ENCODE results near the gene NACC2.

Gene NACC2

GRCh38 chr9:136058801-136059302 is 36.2 kb downstream of the NACC2 start:
- Histone ChIP-seq H3K4me2 (ENCODE audit: low read length) (no peak overlapping the region), H3K23ac (ENCODE audit: low read length) (no peak overlapping the region), H4K12ac (ENCODE audit: low read depth, low read length) (no peak overlapping the region), H2AFZ (ENCODE audit: insufficient read depth, low read length, poor library complexity) (no peak overlapping the region), H3K4me1 (ENCODE audit: control insufficient read depth in 1 of 2, insufficient read depth in 2 of 2, low read length in 2 of 2) (peaks cover 0 to 8% of the 10 kb centered on the region in 2 experiments), H3K79me2 (ENCODE audit: control insufficient read depth, insufficient read depth, low read length, poor library complexity) (no peaks in the 10 kb centered on the region), H3K18ac (ENCODE audit: low read length) (no peak overlapping the region), H2AK5ac (ENCODE audit: low read length) (no peak overlapping the region), H3K9me3 (ENCODE audit: insufficient read depth, low read depth, low read length) (no peaks in the 10 kb centered on the region), H3K4me3 (ENCODE audit: low read depth, low read length) (no peak overlapping the region), H2BK120ac (ENCODE audit: insufficient read depth, low read length, poor library complexity) (no peak overlapping the region), H2BK12ac (ENCODE audit: low read length) (no peak overlapping the region), H3K79me1 (ENCODE audit: low read length) (no peaks in the 10 kb centered on the region), H3K27me3 (ENCODE audit: insufficient read depth, low read length) (no peaks in the 10 kb centered on the region), H2BK5ac (ENCODE audit: low read depth, low read length, poor library complexity) (no peak overlapping the region), H3K4ac (ENCODE audit: low read depth, low read length) (no peak overlapping the region), H3K36me3 (ENCODE audit: control insufficient read depth in 1 of 2, insufficient read depth in 2 of 2, low read length in 2 of 2) (peaks cover 0 to 3% of the 10 kb centered on the region in 2 experiments), H4K91ac (ENCODE audit: low read depth, low read length) (no peak overlapping the region), H3K9ac (ENCODE audit: low read length) (no peak overlapping the region), H4K8ac (ENCODE audit: low read depth, low read length) (no peak overlapping the region), H3K27ac (ENCODE audit: low read depth, low read length) (no peak overlapping the region), H3K14ac (ENCODE audit: low read length) (no peak overlapping the region)
- no peak for DNase-seq
- WGBS (ENCODE audit: extremely low coverage, insufficient coverage, insufficient read length) = no CpG with 5 or more reads among the region's 12 CpGs

- Histone ChIP-seq H3K4ac (ENCODE audit: low read depth, low read length) (no peak overlapping the region), H4K8ac (ENCODE audit: low read depth, low read length) (no peak overlapping the region), H3K27ac (ENCODE audit: low read depth, low read length) (no peak overlapping the region), H3K14ac (ENCODE audit: low read length) (no peak overlapping the region), H3K27me3 (ENCODE audit: insufficient read depth, low read length) (no peaks in the 10 kb centered on the region), H2BK120ac (ENCODE audit: insufficient read depth, low read length, poor library complexity) (no peak overlapping the region), H3K18ac (ENCODE audit: low read length) (no peak overlapping the region), H2BK5ac (ENCODE audit: low read depth, low read length, poor library complexity) (no peak overlapping the region), H3K23ac (ENCODE audit: low read length) (no peak overlapping the region), H3K4me3 (ENCODE audit: low read depth, low read length) (no peak overlapping the region), H2AK5ac (ENCODE audit: low read length) (no peak overlapping the region), H3K79me2 (ENCODE audit: control insufficient read depth, insufficient read depth, low read length, poor library complexity) (no peaks in the 10 kb centered on the region), H3K9me3 (ENCODE audit: insufficient read depth, low read depth, low read length) (no peaks in the 10 kb centered on the region), H4K91ac (ENCODE audit: low read depth, low read length) (no peak overlapping the region), H2BK12ac (ENCODE audit: low read length) (no peak overlapping the region), H3K36me3 (ENCODE audit: control insufficient read depth in 1 of 2, insufficient read depth in 2 of 2, low read length in 2 of 2) (peaks cover 0 to 3% of the 10 kb centered on the region in 2 experiments), H2AFZ (ENCODE audit: insufficient read depth, low read length, poor library complexity) (no peak overlapping the region), H3K9ac (ENCODE audit: low read length) (no peak overlapping the region), H4K12ac (ENCODE audit: low read depth, low read length) (no peak overlapping the region), H3K79me1 (ENCODE audit: low read length) (peaks cover 1% of the 10 kb centered on the region), H3K4me1 (ENCODE audit: control insufficient read depth in 1 of 2, insufficient read depth in 2 of 2, low read length in 2 of 2) (peaks cover under 1 to 12% of the 10 kb centered on the region in 2 experiments), H3K4me2 (ENCODE audit: low read length) (no peak overlapping the region)
- DNase-seq = no peak
- WGBS (ENCODE audit: extremely low coverage, insufficient coverage, insufficient read length) = no CpG with 5 or more reads among the region's 13 CpGs
These were observed 37.0 kb downstream of the NACC2 start for GRCh38 chr9:136058084-136058483.

- no peak overlapping the region for H2BK120ac ChIP-seq (ENCODE audit: insufficient read depth, low read length, poor library complexity)
- no peak overlapping the region for H3K18ac ChIP-seq (ENCODE audit: low read length)
- H3K79me2 ChIP-seq (ENCODE audit: control insufficient read depth, insufficient read depth, low read length, poor library complexity) = peaks cover 3% of the 10 kb centered on the region
- no peak for DNase-seq
- H3K4me2 ChIP-seq (ENCODE audit: low read length) = no peak overlapping the region
- no peak overlapping the region for H3K9ac ChIP-seq (ENCODE audit: low read length)
- no peak overlapping the region for H2AK5ac ChIP-seq (ENCODE audit: low read length)
- WGBS (ENCODE audit: extremely low coverage, insufficient coverage, insufficient read length) = no CpG with 5 or more reads among the region's 30 CpGs
- no peak overlapping the region for H2AFZ ChIP-seq (ENCODE audit: insufficient read depth, low read length, poor library complexity)
- no peak overlapping the region for H2BK12ac ChIP-seq (ENCODE audit: low read length)
- no peak overlapping the region for H4K91ac ChIP-seq (ENCODE audit: low read depth, low read length)
- no peak overlapping the region for H4K12ac ChIP-seq (ENCODE audit: low read depth, low read length)
- H3K36me3 ChIP-seq (ENCODE audit: control insufficient read depth in 1 of 2, insufficient read depth in 2 of 2, low read length in 2 of 2) = peaks cover 0 to 3% of the 10 kb centered on the region in 2 experiments
- no peak overlapping the region for H3K14ac ChIP-seq (ENCODE audit: low read length)
- H3K4ac ChIP-seq (ENCODE audit: low read depth, low read length) = no peak overlapping the region
- peaks cover 7 to 18% of the 10 kb centered on the region in 2 experiments for H3K4me1 ChIP-seq (ENCODE audit: control insufficient read depth in 1 of 2, insufficient read depth in 2 of 2, low read length in 2 of 2)
- no peak overlapping the region for H3K4me3 ChIP-seq (ENCODE audit: low read depth, low read length)
- H3K23ac ChIP-seq (ENCODE audit: low read length) = no peak overlapping the region
- H3K27me3 ChIP-seq (ENCODE audit: insufficient read depth, low read length) = no peaks in the 10 kb centered on the region
- no peak overlapping the region for H2BK5ac ChIP-seq (ENCODE audit: low read depth, low read length, poor library complexity)
- no peak overlapping the region for H3K27ac ChIP-seq (ENCODE audit: low read depth, low read length)
- H3K79me1 ChIP-seq (ENCODE audit: low read length) = peaks cover 7% of the 10 kb centered on the region
- H3K9me3 ChIP-seq (ENCODE audit: insufficient read depth, low read depth, low read length) = no peaks in the 10 kb centered on the region
- no peak overlapping the region for H4K8ac ChIP-seq (ENCODE audit: low read depth, low read length)
These were observed 37.6 kb downstream of the NACC2 start for GRCh38 chr9:136057236-136058081.

- no CpG with 5 or more reads among the region's 25 CpGs for WGBS (ENCODE audit: extremely low coverage, insufficient coverage, insufficient read length)
- no peak overlapping the region for H2BK120ac ChIP-seq (ENCODE audit: insufficient read depth, low read length, poor library complexity)
- H4K91ac ChIP-seq (ENCODE audit: low read depth, low read length) = no peak overlapping the region
- peaks cover 8 to 20% of the 10 kb centered on the region in 2 experiments for H3K4me1 ChIP-seq (ENCODE audit: control insufficient read depth in 1 of 2, insufficient read depth in 2 of 2, low read length in 2 of 2)
- H3K27ac ChIP-seq (ENCODE audit: low read depth, low read length) = no peak overlapping the region
- no peak overlapping the region for H3K14ac ChIP-seq (ENCODE audit: low read length)
- H2AFZ ChIP-seq (ENCODE audit: insufficient read depth, low read length, poor library complexity) = no peak overlapping the region
- no peaks in the 10 kb centered on the region for H3K27me3 ChIP-seq (ENCODE audit: insufficient read depth, low read length)
- H4K12ac ChIP-seq (ENCODE audit: low read depth, low read length) = no peak overlapping the region
- H3K4me3 ChIP-seq (ENCODE audit: low read depth, low read length) = no peak overlapping the region
- H3K23ac ChIP-seq (ENCODE audit: low read length) = no peak overlapping the region
- H3K9ac ChIP-seq (ENCODE audit: low read length) = no peak overlapping the region
- no peak overlapping the region for H3K4me2 ChIP-seq (ENCODE audit: low read length)
- H3K36me3 ChIP-seq (ENCODE audit: control insufficient read depth in 1 of 2, insufficient read depth in 2 of 2, low read length in 2 of 2) = no peaks in the 10 kb centered on the region
- no peaks in the 10 kb centered on the region for H3K9me3 ChIP-seq (ENCODE audit: insufficient read depth, low read depth, low read length)
- H3K79me1 ChIP-seq (ENCODE audit: low read length) = peaks cover 11% of the 10 kb centered on the region
- no peak for DNase-seq
- H2BK12ac ChIP-seq (ENCODE audit: low read length) = no peak overlapping the region
- peaks cover 3% of the 10 kb centered on the region for H3K79me2 ChIP-seq (ENCODE audit: control insufficient read depth, insufficient read depth, low read length, poor library complexity)
- H2AK5ac ChIP-seq (ENCODE audit: low read length) = no peak overlapping the region
- H2BK5ac ChIP-seq (ENCODE audit: low read depth, low read length, poor library complexity) = no peak overlapping the region
- H4K8ac ChIP-seq (ENCODE audit: low read depth, low read length) = no peak overlapping the region
- no peak overlapping the region for H3K4ac ChIP-seq (ENCODE audit: low read depth, low read length)
- no peak overlapping the region for H3K18ac ChIP-seq (ENCODE audit: low read length)
These were observed 38.4 kb downstream of the NACC2 start for GRCh38 chr9:136056546-136057235.

Data from trophoblast cell (in vitro differentiated cells and primary cell).